ENCODE measurements around the gene GAS7. TPM values are rescaled to one million over a fixed set of nuclear protein-coding genes. Genes with fewer than 3 reads are reported as not detected.

The GAS7 gene
- total RNA-seq, 1 donor from 2014 or later: 50.6 TPM

DNA sequence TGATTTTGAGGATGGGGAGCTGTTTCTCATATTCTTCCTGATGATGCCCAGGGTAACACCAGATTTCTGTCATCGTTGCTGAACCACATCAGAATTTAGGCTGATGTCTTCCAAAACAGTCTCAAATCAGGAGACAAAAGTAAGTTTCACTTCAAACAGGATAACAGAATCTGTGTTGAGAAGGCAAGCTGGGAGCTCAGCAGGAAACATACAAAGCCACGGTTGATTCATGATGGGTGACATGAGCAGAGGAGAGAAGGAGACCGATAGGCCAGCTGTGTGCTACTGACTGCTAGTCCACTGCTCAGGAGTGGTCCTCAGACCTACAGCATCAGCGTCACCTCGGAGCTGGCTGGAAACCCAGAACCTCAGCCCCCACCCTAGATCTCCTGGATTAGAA lies 230.4 kb downstream of the GAS7 start:
- H3K4me3 ChIP-seq: no peak overlapping the region
- H3K27me3 ChIP-seq: no peaks in the 10 kb centered on the region
- DNase-seq (no peak), ATAC-seq (no peak)
- intact Hi-C loops (cut with DNase I): no loop called here
- H3K9me3 ChIP-seq: no peaks in the 10 kb centered on the region
- no peak overlapping the region for H3K27ac ChIP-seq
- H3K4me1 ChIP-seq: peaks cover 10% of the 10 kb centered on the region
- no peaks in the 10 kb centered on the region for H3K36me3 ChIP-seq
- TF ChIP-seq, protein P1, sequence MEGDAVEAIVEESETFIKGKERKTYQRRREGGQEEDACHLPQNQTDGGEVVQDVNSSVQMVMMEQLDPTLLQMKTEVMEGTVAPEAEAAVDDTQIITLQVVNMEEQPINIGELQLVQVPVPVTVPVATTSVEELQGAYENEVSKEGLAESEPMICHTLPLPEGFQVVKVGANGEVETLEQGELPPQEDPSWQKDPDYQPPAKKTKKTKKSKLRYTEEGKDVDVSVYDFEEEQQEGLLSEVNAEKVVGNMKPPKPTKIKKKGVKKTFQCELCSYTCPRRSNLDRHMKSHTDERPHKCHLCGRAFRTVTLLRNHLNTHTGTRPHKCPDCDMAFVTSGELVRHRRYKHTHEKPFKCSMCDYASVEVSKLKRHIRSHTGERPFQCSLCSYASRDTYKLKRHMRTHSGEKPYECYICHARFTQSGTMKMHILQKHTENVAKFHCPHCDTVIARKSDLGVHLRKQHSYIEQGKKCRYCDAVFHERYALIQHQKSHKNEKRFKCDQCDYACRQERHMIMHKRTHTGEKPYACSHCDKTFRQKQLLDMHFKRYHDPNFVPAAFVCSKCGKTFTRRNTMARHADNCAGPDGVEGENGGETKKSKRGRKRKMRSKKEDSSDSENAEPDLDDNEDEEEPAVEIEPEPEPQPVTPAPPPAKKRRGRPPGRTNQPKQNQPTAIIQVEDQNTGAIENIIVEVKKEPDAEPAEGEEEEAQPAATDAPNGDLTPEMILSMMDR (IDR thresholded peaks at IDR 0.05): no peak

- H3K4me1 ChIP-seq: peaks cover 5% of the 10 kb centered on the region
- peak; percentile 6 for ATAC-seq
- peak; percentile 61 for DNase-seq
- no peaks in the 10 kb centered on the region for H3K27me3 ChIP-seq
- H3K36me3 ChIP-seq: no peaks in the 10 kb centered on the region
- no peak overlapping the region for H3K4me3 ChIP-seq
- intact Hi-C loops (cut with DNase I): no loop called here
- no peak overlapping the region for H3K27ac ChIP-seq
- no peaks in the 10 kb centered on the region for H3K9me3 ChIP-seq
- TF ChIP-seq, protein P1 (IDR thresholded peaks at IDR 0.05): peak; percentile 31
Measured at GRCh38 chr17:9959377-9959981, 238.9 kb downstream of the GAS7 start.

DNA sequence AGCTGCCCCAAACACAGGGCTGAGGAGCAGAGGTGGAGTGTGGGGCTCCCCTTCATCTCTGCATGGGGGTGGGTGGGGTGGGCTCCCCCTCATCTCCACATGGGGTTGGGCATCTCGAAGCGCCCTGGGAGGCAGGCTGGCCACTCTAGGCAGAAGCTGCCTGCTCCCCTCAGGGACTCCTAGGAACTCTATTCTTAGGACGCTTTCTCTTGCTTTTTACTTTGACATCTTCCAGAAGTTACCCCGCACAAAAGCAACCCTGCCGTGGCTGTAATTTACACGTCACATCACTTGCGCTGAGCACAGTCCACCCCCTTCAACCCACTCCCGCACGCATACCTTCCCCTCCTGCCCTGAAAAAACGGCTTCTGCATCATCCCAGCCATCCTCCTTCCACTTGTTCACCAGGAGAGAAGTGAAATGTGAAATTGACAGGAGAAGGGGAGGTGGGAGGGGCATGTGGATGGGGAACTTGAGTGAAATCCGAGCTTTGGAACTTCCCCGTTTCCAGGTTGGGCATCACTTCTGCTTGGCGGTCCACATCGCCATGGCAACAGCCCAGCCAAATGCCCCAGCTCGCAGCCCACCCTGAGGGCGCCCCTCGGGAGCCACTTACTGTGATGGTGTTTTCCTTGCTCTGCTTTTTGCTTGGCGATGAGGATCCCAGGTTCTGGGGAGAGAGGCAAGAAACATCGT lies 239.7 kb downstream of the GAS7 start:
- DNase-seq (peak; percentile 40), ATAC-seq (peak; percentile 17)
- H3K27me3 ChIP-seq: no peaks in the 10 kb centered on the region
- H3K36me3 ChIP-seq: no peaks in the 10 kb centered on the region
- H3K4me3 ChIP-seq: no peak overlapping the region
- no peaks in the 10 kb centered on the region for H3K9me3 ChIP-seq
- intact Hi-C loops (cut with DNase I): no loop called here
- peaks cover 5% of the 10 kb centered on the region for H3K4me1 ChIP-seq
- no peak overlapping the region for H3K27ac ChIP-seq
- TF ChIP-seq, protein P1 (IDR thresholded peaks at IDR 0.05): no peak

DNA sequence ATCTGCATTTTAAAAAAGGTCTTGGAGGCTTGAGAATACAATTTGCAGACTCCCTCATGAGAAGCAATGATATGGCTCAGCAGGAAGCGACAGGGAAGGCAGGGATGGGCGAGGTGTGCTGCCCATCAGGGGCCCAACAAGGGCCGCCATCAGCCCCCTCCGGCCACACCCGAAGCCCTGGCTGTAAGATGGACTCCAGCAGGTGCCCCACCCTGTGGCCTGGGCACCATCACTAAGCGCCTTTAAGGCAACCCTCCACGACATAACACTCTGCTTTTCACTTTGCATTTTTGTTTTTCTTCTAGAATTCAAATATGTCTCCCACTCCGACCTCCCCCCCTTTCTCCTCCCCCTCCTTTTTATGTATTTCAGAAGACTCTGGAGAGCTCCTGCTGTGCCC lies 241.2 kb downstream of the GAS7 start:
- TF ChIP-seq, protein P1 (IDR thresholded peaks at IDR 0.05): no peak
- Histone ChIP-seq H3K4me3 (no peak overlapping the region), H3K4me1 (peaks cover 5% of the 10 kb centered on the region), H3K27me3 (no peaks in the 10 kb centered on the region), H3K36me3 (no peaks in the 10 kb centered on the region), H3K27ac (no peak overlapping the region), H3K9me3 (no peaks in the 10 kb centered on the region)
- DNase-seq (peak; percentile 29), ATAC-seq (no peak)
- intact Hi-C loops (cut with DNase I): no loop called here

DNA sequence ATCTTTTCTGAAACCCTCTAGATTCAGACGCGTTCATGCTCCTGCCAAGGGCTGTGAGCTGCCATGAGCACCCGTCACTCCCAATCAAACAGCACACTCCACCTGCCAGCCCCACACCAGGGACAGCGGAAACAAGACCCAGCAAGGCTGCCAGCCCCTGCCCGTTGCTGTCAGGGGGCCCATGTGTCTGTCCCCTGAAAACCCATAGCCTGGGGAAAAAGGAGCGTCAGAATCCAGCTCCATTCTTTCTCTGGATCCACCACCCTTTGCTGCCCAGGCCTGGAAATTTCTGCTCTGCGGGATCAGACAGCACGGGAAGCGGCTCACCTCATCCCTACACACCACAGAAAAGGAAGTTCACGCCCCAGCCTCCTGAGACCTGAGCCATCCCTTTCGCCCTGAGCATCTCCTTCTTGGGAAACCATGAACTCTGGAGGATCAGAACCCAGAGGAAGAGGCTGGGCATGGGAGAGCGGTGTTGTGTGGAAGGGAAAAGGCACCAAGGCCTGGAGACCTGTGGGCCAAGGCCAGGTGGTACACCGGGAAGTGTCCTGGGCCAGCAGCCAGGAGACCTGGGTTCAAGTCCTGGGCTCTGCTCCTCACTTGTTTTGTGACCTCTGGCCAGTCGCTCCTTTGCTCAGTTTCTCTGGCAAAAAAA lies 241.8 kb downstream of the GAS7 start:
- no peak for DNase-seq
- H3K27ac ChIP-seq: no peak overlapping the region
- TF ChIP-seq, protein P1 (IDR thresholded peaks at IDR 0.05): no peak
- no peaks in the 10 kb centered on the region for H3K27me3 ChIP-seq
- ATAC-seq: no peak
- H3K9me3 ChIP-seq: no peaks in the 10 kb centered on the region
- peaks cover 5% of the 10 kb centered on the region for H3K4me1 ChIP-seq
- H3K4me3 ChIP-seq: no peak overlapping the region
- H3K36me3 ChIP-seq: no peaks in the 10 kb centered on the region
- intact Hi-C loops (cut with DNase I): no loop called here
